Stimulated activated CD4-positive, alpha-beta T cell treated with anti-CD3 and anti-CD28 coated beads, TNF-alpha, amount 100 ng/mL, for 4 hours (primary cell): Measurements from ENCODE around the gene PDE1A.

ENCODE experiments used
- DNase-seq, 3 experiments: peaks; one replicate each; pipeline ENCODE4 v3.0.0-alpha.2; 2020; ENCODE audit warnings: low read depth in 3 of 3

Gene PDE1A

DNA sequence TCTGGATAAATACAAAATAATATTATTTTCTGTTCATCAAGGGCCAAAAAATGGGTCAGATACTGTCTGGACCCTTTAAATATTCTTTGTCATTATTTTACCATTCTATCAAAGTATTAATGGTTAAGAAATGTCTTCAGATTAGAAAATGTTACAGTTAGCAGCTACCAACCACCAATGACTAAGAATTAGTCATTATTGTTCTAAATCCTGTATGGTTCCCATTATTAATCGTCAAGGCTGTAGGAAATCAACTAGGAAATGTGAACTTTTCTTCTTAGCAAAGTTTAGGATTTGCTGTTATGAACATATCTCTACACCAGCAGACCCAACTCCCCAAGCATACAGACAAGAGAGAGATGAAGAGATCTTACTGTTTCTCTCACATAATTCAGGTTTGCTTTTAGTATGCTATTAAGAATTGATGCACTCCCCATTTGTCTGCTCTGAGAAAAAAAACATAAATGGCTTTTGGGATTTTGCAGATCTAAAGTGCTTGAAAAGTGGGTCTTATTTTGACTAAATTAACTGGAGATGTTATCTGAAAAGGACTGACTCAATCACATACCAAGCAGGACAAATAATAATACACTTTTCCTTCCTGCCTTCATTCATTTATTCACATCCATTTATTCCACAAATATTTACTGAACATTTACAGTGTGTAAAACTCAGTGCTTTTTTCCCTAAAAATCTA, 293.5 kb downstream of the PDE1A start:
- no peak for DNase-seq

DNA sequence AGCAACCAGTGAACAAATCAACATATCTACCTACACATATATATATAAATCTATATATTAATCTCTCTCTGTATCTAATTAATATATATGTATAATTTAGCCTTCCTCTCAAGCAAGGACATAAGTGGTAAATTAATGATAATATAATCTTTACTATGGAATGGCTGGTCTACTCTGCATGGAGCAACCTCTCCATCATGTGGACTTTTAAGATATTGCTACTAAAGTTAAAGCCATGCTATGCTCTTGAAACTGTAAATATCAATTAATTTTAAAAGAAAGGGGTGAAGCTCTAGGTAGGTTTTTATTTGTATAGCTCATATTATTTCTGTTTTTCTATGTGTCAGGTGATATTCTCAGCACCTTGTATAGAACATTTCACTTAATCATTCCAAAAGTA, 294.2 kb downstream of the PDE1A start:
- no peak for DNase-seq

DNA sequence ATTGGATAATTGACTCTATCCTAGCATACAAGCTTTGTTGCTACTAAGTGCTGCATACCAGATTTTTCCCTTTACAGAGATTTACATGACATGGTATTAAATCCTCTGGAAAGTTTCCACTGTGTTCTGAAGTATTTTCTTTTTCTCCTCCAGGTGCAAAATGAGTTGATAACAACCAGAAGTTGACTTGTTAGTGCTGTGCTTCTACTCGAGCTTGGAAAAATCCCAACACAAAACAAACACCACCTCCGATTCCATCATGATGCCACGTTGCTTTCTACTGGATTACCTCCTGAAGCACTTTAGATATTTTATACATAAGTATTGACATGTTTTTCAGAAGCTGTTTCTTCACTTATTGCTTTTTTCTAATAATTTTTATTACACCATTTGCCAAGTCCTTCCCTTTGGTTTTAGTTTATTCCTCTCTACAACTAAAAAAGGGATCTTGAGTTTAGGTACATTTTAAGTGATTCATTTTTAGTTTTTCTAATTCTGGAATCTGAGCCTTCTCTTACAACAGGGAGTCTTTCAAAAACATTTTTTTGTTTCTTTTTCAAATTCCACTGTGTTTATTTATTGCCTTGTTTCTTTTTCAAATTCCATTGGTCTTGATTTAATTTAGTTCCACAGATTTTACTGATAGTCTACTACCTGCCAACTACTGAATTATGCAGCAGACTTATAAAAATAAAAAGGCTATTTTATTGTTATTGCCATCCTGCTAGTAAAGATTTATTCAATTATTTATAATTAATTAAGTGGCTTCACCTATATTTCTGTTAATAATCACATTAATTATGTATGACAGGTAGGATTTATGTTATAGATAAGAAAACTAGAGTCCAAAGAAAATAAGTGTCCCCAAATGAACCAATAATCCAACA, 297.8 kb downstream of the PDE1A start:
- no peak for DNase-seq

DNA sequence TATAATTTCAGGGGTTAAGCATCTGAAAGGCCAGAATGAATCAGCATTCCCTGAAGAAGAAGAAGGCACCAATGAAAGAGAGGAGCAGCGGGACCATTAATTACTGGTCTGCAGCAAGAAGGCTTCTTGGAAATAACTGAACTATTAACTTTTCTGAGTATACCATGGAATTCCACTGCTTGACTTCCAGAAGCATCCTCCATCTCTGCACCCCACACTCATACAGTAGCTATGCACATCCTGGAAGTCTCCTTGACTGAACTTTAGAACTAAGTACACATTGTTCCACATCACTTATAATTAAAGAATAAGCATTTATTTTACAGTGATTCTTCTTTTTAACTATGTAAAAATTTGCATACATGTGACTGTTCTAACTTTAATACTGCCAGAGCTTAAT, 309.6 kb downstream of the PDE1A start:
- no peak for DNase-seq

DNA sequence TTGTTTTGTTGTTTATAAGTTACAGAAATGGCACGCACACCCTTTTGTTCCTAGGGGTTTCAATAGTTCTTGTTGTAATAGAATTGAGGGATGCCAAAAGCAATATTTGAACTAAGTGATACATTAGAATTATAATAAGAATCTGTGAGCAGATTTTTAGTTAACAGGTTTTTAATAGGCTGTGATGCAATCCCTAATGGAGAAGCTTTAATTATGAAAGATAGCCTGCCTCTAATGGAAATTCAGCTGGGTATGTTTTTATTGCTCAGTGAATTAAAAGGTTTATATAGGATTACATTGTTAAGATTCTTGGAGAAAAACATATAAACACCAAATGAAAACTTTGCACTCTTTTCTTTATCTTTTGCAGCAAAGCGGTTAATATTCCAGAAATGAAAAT, 310.1 kb downstream of the PDE1A start:
- DNase-seq: no peak

DNA sequence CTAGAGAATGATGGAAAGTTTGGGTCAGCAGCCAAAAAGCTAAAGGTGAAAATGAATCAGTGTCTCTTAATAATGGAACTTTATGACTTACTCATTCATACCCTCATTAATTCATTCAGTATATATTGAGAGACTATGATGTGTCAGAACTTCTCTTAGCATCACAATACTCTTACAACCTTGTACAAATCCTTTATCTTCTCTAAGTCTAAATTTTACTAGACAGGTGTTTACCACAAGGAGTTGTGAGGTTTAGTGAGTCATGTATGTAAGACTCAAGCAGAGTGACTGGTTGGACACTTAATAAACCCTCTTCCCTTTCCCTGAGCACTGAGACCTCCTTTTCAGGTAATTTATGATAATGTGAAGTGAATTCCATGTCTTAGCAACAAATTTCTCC, 311.6 kb downstream of the PDE1A start:
- DNase-seq: no peak

DNA sequence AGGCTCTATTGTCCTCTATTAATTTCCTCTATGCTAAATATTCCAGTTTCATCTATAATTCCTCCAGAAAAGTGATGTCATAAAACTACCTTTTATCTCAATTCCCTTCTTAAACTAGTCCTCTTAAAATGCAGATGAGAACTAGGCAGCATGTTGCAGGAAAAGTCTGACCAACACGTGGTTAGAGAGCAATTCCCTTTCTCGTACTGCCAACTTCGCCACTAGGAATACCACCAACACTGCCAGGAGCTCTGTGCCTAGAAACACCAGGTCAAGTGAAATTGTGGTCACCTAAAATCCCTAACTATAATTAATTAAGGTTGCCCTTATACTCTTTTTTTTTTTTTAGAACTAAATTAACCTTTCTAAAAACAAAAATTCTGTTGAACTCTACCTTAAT, 313.5 kb downstream of the PDE1A start:
- DNase-seq: no peak

DNA sequence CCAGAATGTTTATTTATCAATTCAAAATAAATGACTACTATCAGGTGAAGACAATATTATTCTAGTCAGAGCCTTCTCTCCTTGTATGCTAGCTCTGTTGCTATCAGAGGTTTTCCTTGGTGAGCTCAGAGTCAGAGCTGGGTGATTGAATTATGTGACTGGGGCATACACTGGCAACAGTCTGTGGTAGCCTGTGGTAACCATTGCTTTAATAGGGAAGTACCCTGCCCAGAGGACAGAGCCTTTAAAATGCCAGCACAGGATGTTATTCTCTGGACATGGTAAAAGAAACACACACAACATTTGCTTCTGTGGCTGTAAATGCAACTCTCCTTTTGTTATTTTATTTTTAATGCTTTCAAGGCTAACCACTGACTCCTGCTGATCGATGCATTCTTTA, 316.5 kb downstream of the PDE1A start:
- no peak for DNase-seq

DNA sequence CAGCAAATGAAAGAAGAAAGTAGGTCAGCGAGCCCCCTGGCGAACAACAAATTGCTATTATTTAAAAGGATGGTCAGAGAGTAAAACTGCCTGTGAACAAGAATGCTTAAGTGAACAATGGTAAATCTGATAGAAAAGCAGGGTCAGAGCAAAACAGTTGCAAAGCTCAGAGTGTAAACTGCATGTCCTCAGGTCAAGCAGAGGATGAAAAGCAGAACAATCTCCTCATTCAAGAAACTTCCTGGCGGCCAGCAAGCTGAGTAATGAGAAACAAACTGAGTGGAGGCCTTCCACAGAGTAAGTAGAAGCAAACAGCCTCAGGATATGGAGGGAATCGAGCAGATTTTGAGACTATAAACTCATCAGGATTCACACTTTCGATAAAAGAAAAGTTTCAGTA, 323.3 kb downstream of the PDE1A start:
- DNase-seq: no peak

DNA sequence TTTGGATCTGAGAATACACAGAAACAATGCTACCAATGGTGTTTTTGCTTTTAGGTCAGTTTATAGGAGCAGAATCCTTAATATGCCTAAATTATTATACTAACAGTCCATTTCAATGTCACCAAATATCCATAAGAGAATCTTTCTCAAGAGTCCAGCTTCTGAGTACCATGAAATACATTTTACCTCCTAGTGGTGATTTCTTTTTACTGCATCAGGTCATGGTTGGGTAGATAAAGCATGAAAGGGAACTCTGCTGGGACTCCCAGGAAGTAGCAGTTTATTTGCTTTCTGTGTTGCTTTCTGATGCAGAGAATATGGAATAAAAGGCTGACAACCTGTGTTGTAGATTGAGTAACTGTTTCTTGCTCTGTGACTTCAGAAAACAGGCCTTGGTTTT, 325.6 kb downstream of the PDE1A start:
- DNase-seq: no peak

DNA sequence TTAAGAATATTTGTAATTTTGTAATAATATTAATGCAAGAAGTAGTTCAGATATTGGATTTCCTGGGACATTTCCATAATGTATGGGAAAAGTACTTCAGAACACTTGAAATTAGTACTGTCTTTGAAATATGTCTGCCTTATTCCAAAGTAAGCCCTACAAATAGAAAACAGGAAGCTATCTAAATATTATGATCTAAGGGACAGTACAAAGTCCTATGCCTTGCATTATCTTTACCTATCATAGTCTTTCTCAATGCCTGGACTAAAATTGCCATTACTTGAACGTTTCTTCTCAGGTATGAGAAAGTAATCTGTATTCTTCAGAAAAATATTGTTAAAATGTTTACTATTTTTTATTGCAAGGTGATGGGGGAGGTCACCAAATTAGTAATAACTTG, 328.2 kb downstream of the PDE1A start:
- no peak for DNase-seq

DNA sequence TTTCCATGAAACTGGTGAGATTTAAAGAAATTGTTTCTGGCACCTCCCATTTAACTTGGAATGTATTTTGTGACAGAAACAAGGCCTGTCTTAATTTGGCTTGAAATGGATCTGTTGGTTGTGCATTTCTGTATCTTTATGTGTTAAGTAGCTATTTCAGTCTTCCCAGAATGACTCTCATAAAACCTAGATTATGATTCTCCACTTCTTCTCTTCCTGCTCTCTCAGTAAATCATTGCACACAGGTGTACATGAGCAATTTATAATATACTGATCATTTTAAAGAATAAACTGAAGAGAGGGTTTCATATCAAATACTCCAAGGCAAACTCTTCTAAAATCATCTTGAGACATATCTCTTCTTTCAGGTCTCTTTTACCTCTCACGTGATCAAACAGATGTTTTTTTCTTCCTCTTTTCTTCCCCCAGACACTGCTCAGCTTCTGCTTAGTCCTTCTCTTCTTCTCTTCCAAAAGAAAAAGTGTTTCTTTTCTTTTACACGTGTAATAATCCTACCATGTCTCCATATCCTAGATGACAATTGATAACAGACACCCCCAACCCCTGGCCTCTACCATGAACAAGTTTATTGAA, 329.2 kb downstream of the PDE1A start:
- DNase-seq: no peak

DNA sequence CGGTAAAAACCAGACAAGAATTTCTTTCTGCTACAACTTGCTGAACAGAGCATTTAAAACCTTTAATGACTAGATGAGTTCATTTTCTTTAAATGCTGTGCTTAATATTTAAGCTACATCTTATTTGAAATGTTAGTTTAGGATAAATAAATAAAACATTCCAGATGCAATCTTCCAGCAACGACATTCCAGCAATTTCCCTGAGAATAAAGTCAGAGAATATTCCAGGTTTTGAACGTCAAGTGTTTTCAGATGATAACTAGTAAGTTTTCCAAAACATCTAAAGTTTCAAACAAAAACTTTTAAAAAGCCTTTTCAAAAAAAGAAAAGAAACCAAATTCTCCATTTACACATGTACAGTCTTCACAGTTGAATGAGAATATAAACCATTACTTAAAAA, 336.4 kb downstream of the PDE1A start:
- no peak for DNase-seq
